Mucosa of stomach (tissue), 1 donor: ENCODE results near the gene IL18.
"Not testable (repeated sequence)": the region's sequence is repeated elsewhere in the genome, so short reads cannot be mapped to it uniquely, and the experiment has no call there.

ENCODE experiments used
- H3K27me3 ChIP-seq: one replicate; pipeline ENCODE4 v1.7.0; 2013; ENCODE audit warnings: mild to moderate bottlenecking, low read length; ENCODE audit not compliant: control insufficient read depth, insufficient read depth
- H3K36me3 ChIP-seq: one replicate; pipeline ENCODE4 v1.7.0; 2013; ENCODE audit warnings: low read length; ENCODE audit not compliant: control insufficient read depth, insufficient read depth
- H3K4me1 ChIP-seq: one replicate; pipeline ENCODE4 v1.7.0; 2013; ENCODE audit warnings: mild to moderate bottlenecking, low read length; ENCODE audit not compliant: control insufficient read depth, insufficient read depth
- H3K4me3 ChIP-seq: one replicate; pipeline ENCODE4 v1.7.0; 2013; ENCODE audit warnings: low read length
- H3K9ac ChIP-seq: one replicate; pipeline ENCODE4 v1.7.0; 2013; ENCODE audit warnings: mild to moderate bottlenecking, low read length, moderate library complexity
- H3K9me3 ChIP-seq: one replicate; pipeline ENCODE4 v1.7.0; 2013; ENCODE audit warnings: mild to moderate bottlenecking, low read length, moderate library complexity; ENCODE audit not compliant: control insufficient read depth
- donor health status: Pancreatic carcinoma.

IL18 gene

DNA sequence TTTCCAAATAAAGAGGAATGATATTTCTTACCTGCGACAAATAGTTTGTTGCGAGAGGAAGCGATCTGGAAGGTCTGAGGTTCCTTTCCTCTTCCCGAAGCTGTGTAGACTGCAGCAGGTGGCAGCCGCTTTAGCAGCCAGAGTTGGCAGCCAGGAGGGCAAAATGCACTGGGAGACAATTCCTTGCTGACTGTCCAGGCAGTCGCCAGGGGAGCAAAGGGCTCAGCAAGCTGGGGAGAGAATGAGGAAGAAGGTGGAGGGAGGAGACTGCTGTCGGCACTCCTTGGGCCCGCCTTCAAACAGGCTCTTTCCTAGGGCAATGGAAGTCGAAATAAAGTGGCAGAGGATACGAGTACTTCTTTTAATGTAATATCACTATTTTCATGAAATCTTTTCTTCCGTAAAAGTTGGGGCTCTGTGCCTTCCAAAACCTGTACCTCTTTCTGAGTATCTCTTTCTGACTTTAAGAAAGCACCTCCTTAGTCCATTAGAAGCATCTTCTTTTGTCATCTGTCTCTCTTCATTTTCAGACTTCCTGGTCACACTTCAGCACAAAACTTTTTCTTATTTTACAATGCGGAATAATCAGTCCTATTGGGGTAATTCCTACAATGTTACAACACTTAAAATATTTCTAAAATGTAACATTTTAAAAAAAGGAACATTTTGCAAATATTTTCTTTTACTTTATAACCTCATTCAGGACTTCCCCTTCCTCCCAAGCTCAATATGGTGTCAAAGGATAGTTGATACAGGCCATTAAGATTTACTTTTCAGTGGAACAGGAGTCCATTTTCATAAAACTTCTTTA lies at the start of gene IL18:
Gene IL18 (minus strand): TSS at position 220 of the 811 bp plus-strand sequence. CDS start 9,041 bp downstream, outside the sequence.
- Histone ChIP-seq H3K36me3 (no peaks in the 10 kb centered on the region), H3K27me3 (no peaks in the 10 kb centered on the region), H3K9ac (peak within 1 kb of the TSS; percentile 40), H3K9me3 (no peaks in the 10 kb centered on the region), H3K4me1 (peaks cover 11% of the 10 kb centered on the region), H3K4me3 (no peak within 1 kb of the TSS)

- Histone ChIP-seq H3K27me3 (no peaks in the 10 kb centered on the region), H3K9ac (no peak overlapping the region), H3K9me3 (no peaks in the 10 kb centered on the region), H3K4me3 (no peak overlapping the region), H3K4me1 (no peaks in the 10 kb centered on the region), H3K36me3 (no peaks in the 10 kb centered on the region)
These were observed 48.8 kb upstream of the IL18 start for GRCh38 chr11:112212710-112213109.

DNA sequence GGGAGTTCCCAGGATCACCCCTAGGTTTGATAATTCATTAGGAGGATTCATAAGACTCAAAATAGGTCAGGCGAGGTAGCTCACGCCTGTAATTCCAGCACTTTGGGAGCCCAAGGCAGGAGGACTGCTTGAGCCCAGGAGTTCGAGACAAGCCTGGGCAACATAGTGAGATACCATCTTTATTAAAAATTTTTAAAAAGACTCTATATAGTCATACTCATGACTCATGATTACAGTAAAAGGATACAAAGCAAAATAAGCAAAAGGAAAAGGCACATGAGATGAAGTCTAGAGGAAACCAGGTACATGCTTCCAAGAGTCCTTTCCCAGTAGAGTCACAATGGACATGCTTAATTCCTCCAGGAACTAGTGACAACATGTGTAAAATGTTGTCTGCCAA lies 48.4 kb upstream of the IL18 start:
- H3K4me3 ChIP-seq, result no peak overlapping the region
- H3K27me3 ChIP-seq, result no peaks in the 10 kb centered on the region
- H3K9me3 ChIP-seq, result no peaks in the 10 kb centered on the region
- no peak overlapping the region for H3K9ac ChIP-seq
- H3K4me1 ChIP-seq, result no peaks in the 10 kb centered on the region
- no peaks in the 10 kb centered on the region for H3K36me3 ChIP-seq

DNA sequence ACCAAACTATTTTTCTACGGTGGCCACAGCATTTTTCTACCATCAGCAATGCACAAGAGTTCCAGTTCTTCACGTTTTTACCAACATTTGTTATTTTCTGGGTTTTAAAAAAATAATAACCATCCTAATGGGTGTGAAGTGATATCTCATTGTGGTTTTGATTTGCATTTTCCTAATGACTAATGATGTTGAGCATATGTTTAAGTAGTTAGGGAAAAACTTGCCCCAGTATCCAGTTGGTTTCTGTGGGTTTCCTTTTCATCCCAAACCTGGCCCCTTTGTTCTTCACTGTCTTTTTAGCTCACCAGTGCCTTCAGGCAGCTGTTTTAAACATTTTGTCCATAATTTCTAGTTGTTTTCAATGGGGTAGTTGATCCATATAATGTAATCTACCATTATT lies 47.6 kb upstream of the IL18 start:
- Histone ChIP-seq H3K4me1 (no peaks in the 10 kb centered on the region), H3K36me3 (no peaks in the 10 kb centered on the region), H3K9ac (no peak overlapping the region), H3K27me3 (no peaks in the 10 kb centered on the region), H3K9me3 (no peaks in the 10 kb centered on the region), H3K4me3 (no peak overlapping the region)

GRCh38 chr11:112210890-112211289 lies 47.0 kb upstream of the IL18 start:
- H3K9me3 ChIP-seq, result no peaks in the 10 kb centered on the region
- H3K27me3 ChIP-seq, result no peaks in the 10 kb centered on the region
- H3K36me3 ChIP-seq, result no peaks in the 10 kb centered on the region
- H3K4me1 ChIP-seq, result no peaks in the 10 kb centered on the region
- H3K4me3 ChIP-seq, result no peak overlapping the region
- no peak overlapping the region for H3K9ac ChIP-seq

- H3K4me3 ChIP-seq, result no peak overlapping the region
- H3K4me1 ChIP-seq, result no peaks in the 10 kb centered on the region
- H3K9ac ChIP-seq, result no peak overlapping the region
- no peaks in the 10 kb centered on the region for H3K27me3 ChIP-seq
- no peaks in the 10 kb centered on the region for H3K36me3 ChIP-seq
- no peaks in the 10 kb centered on the region for H3K9me3 ChIP-seq
These were observed 42.2 kb upstream of the IL18 start for GRCh38 chr11:112206071-112206470.

GRCh38 chr11:112200252-112200651 lies 36.4 kb upstream of the IL18 start:
- Histone ChIP-seq H3K9ac (no peak overlapping the region), H3K27me3 (no peaks in the 10 kb centered on the region), H3K36me3 (no peaks in the 10 kb centered on the region), H3K9me3 (no peaks in the 10 kb centered on the region), H3K4me1 (no peaks in the 10 kb centered on the region), H3K4me3 (no peak overlapping the region)

- not testable (repeated sequence) for H3K4me1 ChIP-seq, H3K36me3 ChIP-seq, H3K9ac ChIP-seq, H3K27me3 ChIP-seq, H3K9me3 ChIP-seq, H3K4me3 ChIP-seq
These were observed 35.2 kb upstream of the IL18 start for GRCh38 chr11:112199101-112199500.

DNA sequence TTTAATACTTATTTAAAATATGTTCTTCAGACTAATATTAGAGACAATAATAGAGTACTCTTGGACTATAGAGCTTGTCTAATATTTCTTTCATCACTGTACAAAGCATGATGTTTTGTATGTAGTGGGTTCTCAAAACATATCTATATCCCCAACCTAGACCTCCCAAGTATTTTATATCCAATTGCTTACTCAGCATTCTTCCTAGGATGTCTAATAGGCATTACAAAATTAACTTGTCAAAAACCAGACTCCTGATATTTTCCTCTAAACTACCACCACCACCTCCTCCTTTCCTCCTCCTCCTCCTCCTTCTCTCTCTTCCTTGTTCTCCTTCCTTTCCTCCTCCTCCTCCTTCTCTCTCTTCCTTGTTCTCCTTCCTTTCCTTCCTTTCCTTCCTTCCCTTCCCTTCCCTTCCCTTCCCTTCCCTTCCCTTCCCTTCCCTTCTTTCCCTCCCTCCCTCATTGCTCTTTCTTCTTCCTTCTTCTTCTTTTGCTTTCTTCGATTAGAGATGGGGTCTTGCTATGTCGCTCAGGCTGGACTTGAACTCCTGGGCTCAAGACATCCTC lies 32.7 kb upstream of the IL18 start:
- no peaks in the 10 kb centered on the region for H3K27me3 ChIP-seq
- no peak overlapping the region for H3K4me3 ChIP-seq
- no peaks in the 10 kb centered on the region for H3K36me3 ChIP-seq
- no peaks in the 10 kb centered on the region for H3K4me1 ChIP-seq
- H3K9ac ChIP-seq, result no peak overlapping the region
- no peaks in the 10 kb centered on the region for H3K9me3 ChIP-seq

GRCh38 chr11:112195951-112196351 lies 32.1 kb upstream of the IL18 start:
- no peaks in the 10 kb centered on the region for H3K9me3 ChIP-seq
- H3K4me1 ChIP-seq, result no peaks in the 10 kb centered on the region
- H3K9ac ChIP-seq, result no peak overlapping the region
- H3K4me3 ChIP-seq, result no peak overlapping the region
- H3K36me3 ChIP-seq, result no peaks in the 10 kb centered on the region
- no peaks in the 10 kb centered on the region for H3K27me3 ChIP-seq

GRCh38 chr11:112195113-112195512 lies 31.2 kb upstream of the IL18 start:
- H3K27me3 ChIP-seq, H3K4me3 ChIP-seq, H3K36me3 ChIP-seq, H3K4me1 ChIP-seq, H3K9me3 ChIP-seq, H3K9ac ChIP-seq: not testable (repeated sequence)

- Histone ChIP-seq H3K4me3 (no peak overlapping the region), H3K36me3 (no peaks in the 10 kb centered on the region), H3K4me1 (no peaks in the 10 kb centered on the region), H3K9ac (no peak overlapping the region), H3K9me3 (no peaks in the 10 kb centered on the region), H3K27me3 (no peaks in the 10 kb centered on the region)
These were observed 22.4 kb upstream of the IL18 start for GRCh38 chr11:112186304-112186703.
